Measurements from ENCODE around the gene SWAP70. TPM values are rescaled to one million over a fixed set of nuclear protein-coding genes. Genes with fewer than 3 reads are reported as not detected.

Gene SWAP70
- total RNA-seq, 1 donor from 2014 or later, result 33.7 TPM

GRCh38 chr11:9796266-9796665 lies 132.4 kb downstream of the SWAP70 start:
- Histone ChIP-seq H3K4me2 (ENCODE audit: low read length) (no peak overlapping the region), H3K9ac (ENCODE audit: low read length) (no peak overlapping the region), H3K27me3 (ENCODE audit: insufficient read depth, low read length) (no peaks in the 10 kb centered on the region), H3K79me2 (ENCODE audit: insufficient read depth, low read length) (no peaks in the 10 kb centered on the region), H2AFZ (ENCODE audit: low read depth, low read length) (no peak overlapping the region), H3K36me3 (ENCODE audit: insufficient read depth, low read length) (no peaks in the 10 kb centered on the region), H3K9me3 (ENCODE audit: insufficient read depth, low read depth, low read length) (no peaks in the 10 kb centered on the region), H4K20me1 (ENCODE audit: insufficient read depth, low read length) (no peaks in the 10 kb centered on the region), H3K4me1 (ENCODE audit: insufficient read depth, low read length) (no peaks in the 10 kb centered on the region), H3K4me3 (ENCODE audit: insufficient read depth, low read depth, low read length) (no peak overlapping the region), H3K27ac (ENCODE audit: low read depth, low read length) (no peak overlapping the region)
- Mint-ChIP-seq H3K27ac (ENCODE audit: unreplicated experiment) (no peak overlapping the region), H3K4me3 (ENCODE audit: unreplicated experiment) (no peak overlapping the region), H3K9me3 (ENCODE audit: unreplicated experiment) (no peaks in the 10 kb centered on the region), H3K4me1 (ENCODE audit: low read depth, unreplicated experiment) (peaks cover 10% of the 10 kb centered on the region), H3K36me3 (ENCODE audit: low read depth, unreplicated experiment) (peaks cover 1% of the 10 kb centered on the region), H3K27me3 (ENCODE audit: low read depth, unreplicated experiment) (no peaks in the 10 kb centered on the region)
- no peak for FAIRE-seq
- TF ChIP-seq EZH2 (IDR thresholded peaks at IDR 0.05; ENCODE audit: insufficient read depth, low read length), result no peak
- TF ChIP-seq CTCF (IDR thresholded peaks at IDR 0.05; ENCODE audit: insufficient read depth, low read depth, low read length), result no peak
- DNase-seq (ENCODE audit: low read depth), result no peak

GRCh38 chr11:9796854-9797253 lies 133.0 kb downstream of the SWAP70 start:
- Histone ChIP-seq H3K79me2 (ENCODE audit: insufficient read depth, low read length) (no peaks in the 10 kb centered on the region), H3K9me3 (ENCODE audit: insufficient read depth, low read depth, low read length) (no peaks in the 10 kb centered on the region), H3K36me3 (ENCODE audit: insufficient read depth, low read length) (no peaks in the 10 kb centered on the region), H3K4me3 (ENCODE audit: insufficient read depth, low read depth, low read length) (no peak overlapping the region), H3K27me3 (ENCODE audit: insufficient read depth, low read length) (no peaks in the 10 kb centered on the region), H2AFZ (ENCODE audit: low read depth, low read length) (no peak overlapping the region), H3K4me2 (ENCODE audit: low read length) (no peak overlapping the region), H3K4me1 (ENCODE audit: insufficient read depth, low read length) (peaks cover 4% of the 10 kb centered on the region), H3K9ac (ENCODE audit: low read length) (no peak overlapping the region), H3K27ac (ENCODE audit: low read depth, low read length) (no peak overlapping the region), H4K20me1 (ENCODE audit: insufficient read depth, low read length) (no peaks in the 10 kb centered on the region)
- TF ChIP-seq EZH2 (IDR thresholded peaks at IDR 0.05; ENCODE audit: insufficient read depth, low read length) (no peak), CTCF (IDR thresholded peaks at IDR 0.05; ENCODE audit: insufficient read depth, low read depth, low read length) (no peak)
- FAIRE-seq, result no peak
- Mint-ChIP-seq H3K9me3 (ENCODE audit: unreplicated experiment) (no peaks in the 10 kb centered on the region), H3K4me1 (ENCODE audit: low read depth, unreplicated experiment) (peaks cover 15% of the 10 kb centered on the region), H3K27ac (ENCODE audit: unreplicated experiment) (no peak overlapping the region), H3K27me3 (ENCODE audit: low read depth, unreplicated experiment) (no peaks in the 10 kb centered on the region), H3K36me3 (ENCODE audit: low read depth, unreplicated experiment) (peaks cover 1% of the 10 kb centered on the region), H3K4me3 (ENCODE audit: unreplicated experiment) (no peak overlapping the region)
- DNase-seq (ENCODE audit: low read depth), result no peak

- Histone ChIP-seq H4K20me1 (ENCODE audit: insufficient read depth, low read length) (no peaks in the 10 kb centered on the region), H3K36me3 (ENCODE audit: insufficient read depth, low read length) (no peaks in the 10 kb centered on the region), H2AFZ (ENCODE audit: low read depth, low read length) (no peak overlapping the region), H3K9ac (ENCODE audit: low read length) (no peak overlapping the region), H3K27me3 (ENCODE audit: insufficient read depth, low read length) (no peaks in the 10 kb centered on the region), H3K9me3 (ENCODE audit: insufficient read depth, low read depth, low read length) (no peaks in the 10 kb centered on the region), H3K4me2 (ENCODE audit: low read length) (no peak overlapping the region), H3K4me3 (ENCODE audit: insufficient read depth, low read depth, low read length) (no peak overlapping the region), H3K4me1 (ENCODE audit: insufficient read depth, low read length) (peaks cover 7% of the 10 kb centered on the region), H3K27ac (ENCODE audit: low read depth, low read length) (no peak overlapping the region), H3K79me2 (ENCODE audit: insufficient read depth, low read length) (no peaks in the 10 kb centered on the region)
- FAIRE-seq (no peak), DNase-seq (ENCODE audit: low read depth) (no peak)
- no peaks in the 10 kb centered on the region for H3K9me3 Mint-ChIP-seq (ENCODE audit: unreplicated experiment)
- no peaks in the 10 kb centered on the region for H3K27me3 Mint-ChIP-seq (ENCODE audit: low read depth, unreplicated experiment)
- H3K36me3 Mint-ChIP-seq (ENCODE audit: low read depth, unreplicated experiment), result peaks cover 1% of the 10 kb centered on the region
- no peak for TF ChIP-seq CTCF (IDR thresholded peaks at IDR 0.05; ENCODE audit: insufficient read depth, low read depth, low read length)
- TF ChIP-seq EZH2 (IDR thresholded peaks at IDR 0.05; ENCODE audit: insufficient read depth, low read length), result no peak
- no peak overlapping the region for H3K4me3 Mint-ChIP-seq (ENCODE audit: unreplicated experiment)
- H3K4me1 Mint-ChIP-seq (ENCODE audit: low read depth, unreplicated experiment), result peaks cover 19% of the 10 kb centered on the region
- no peak overlapping the region for H3K27ac Mint-ChIP-seq (ENCODE audit: unreplicated experiment)
Measured at GRCh38 chr11:9797300-9797699, 133.4 kb downstream of the SWAP70 start.

Data from astrocyte (in vitro differentiated cells and primary cell).